HG03457 (cell line): Measurements from ENCODE around the gene LSM12.
"Not testable (repeated sequence)": the region's sequence is repeated elsewhere in the genome, so short reads cannot be mapped to it uniquely, and the experiment has no call there.

Experiments used
- ATAC-seq: cut with Tn5 transposase; IDR thresholded peaks from one replicate; pipeline ENCODE4 v1.9.1; 2021; ENCODE audit warnings: moderate number of reproducible peaks; ENCODE audit not compliant: unreplicated experiment

The LSM12 gene

DNA sequence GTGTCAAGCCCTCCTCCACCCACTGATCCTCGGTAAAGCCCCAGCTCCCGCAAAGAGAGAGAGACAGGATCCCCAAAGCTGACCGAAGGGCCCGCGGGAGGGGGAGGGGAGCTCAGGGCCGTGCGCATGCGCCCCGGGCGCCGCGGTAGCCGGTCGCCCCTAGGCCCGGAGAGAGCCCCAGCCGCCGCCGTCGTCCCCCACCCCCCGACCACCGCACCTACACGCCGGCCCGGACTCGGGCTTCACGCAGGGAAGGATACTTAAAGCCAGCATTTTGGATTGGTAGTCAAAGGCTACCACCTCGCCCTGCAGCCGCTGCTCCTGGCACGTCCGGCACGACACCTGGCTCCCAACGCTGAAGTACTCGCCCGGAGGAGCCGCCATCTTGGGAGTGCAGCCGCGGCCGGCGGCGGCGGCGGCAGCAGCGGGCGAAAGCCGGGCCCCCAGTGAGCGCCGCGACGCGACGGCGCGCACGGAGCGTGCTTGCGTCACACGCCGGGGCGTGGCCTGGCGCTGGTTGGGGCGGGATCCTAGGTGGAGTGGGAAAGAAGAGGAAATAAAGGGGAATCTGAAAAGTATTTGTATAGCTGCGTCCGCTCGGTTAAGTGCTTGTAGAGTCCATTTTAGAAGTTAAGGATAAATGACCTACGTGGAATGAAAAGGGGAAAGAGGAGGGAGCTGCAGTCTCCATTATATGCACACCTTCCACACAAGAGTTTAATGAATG is at the start of gene LSM12:
LSM12 (minus strand) TSS at position 468 of the 727 bp plus-strand sequence; CDS start at position 384, 84 bp downstream.
- peak; percentile 41 for ATAC-seq

- no peak for ATAC-seq
These were observed 49.3 kb upstream of the LSM12 start for GRCh38 chr17:44115585-44116415.

DNA sequence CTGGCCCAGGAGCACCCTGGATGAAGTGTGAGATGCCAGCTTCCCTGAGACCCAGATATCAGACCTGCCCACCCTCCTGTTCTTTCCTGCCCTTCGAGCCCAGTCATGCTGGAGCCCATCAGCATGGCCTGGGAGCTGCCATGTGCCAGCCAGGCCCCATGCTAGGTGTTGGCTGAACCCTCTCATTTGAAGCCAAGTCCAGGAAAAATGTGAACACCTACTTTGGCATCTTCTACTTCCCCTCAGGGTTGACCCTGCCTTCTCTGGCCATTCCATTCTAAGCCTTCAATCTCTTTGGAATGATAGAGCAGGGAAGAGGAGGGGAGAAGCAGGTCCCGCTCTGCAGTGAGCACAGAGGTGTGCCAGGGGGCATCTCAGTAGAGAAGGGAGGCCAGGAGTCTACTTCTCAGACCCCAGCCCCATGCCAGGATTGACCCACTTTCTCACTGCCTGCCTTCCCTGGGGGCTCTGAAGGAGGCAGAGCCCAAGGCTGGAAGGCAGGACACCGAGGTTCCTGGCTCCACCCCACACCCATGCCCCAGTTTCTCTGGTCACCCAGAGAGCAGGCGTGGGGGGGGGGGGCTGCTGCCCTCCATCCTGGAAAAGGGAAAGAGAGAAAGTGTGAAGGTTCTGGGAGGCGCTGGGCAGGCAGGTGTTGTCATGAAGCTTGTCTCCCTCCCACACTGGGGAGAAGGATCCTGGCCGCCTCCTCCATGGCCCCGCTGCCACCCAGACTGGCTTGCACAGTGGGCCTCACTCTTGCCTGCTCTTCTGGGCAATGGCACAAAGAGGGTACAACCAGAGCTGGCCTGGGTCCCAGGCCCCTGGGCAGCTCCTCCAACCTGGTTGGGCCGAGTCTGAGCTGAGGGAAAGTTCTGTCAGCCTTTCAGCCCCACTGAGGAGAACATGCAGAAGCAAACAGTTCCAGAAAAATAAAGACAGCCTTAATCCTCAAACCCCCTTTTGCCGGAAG is 47.7 kb upstream of the LSM12 start:
- ATAC-seq = no peak

- ATAC-seq = no peak
These were observed 46.9 kb upstream of the LSM12 start for GRCh38 chr17:44113382-44113781.

DNA sequence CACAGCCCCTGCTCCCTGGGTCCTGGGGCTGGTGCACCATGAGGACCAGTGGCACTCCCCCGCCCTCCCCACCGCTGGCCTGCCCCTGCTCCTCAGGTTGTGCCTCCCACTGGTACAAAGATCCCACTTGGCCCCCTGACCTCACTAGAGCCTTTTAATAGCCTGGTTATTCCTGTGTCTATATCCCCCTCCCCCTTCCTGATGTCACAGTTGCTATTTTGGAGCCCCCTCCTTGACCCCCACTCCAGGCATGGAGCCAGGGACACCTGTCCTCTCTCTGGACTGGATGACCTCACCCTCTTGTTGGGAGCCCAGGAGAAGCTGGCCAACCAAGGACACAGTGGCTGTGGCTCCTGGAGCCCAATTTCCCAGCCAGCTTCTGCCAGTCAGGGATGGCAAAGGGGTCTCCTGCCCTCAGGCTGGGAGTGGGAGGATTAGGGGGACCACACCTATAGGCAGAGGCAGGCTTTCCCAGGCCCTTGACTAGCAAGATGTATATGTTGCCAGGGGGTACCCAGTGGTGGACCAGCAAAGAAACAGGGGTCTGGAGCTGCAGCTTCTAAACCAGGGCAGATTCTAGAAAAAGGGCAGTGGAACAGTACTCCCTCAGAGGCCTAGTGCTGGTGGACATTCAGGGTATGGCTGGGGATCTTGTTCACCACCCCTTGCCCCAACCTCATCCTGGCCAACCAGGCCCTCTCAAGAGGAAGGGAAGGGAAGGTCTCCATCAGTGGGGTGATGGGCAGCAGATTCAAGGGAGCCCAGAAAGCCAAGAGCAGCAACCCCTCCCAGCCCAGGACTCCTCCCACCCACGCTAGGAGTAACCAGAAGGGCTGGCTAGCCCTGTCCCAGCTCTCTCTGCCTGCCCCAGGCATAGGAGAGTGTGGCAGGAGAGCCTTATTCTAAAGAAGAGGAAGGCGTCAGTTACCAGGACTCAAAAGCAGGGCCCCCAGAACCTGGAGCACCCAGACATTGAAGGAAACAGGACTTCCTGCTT is 46.1 kb upstream of the LSM12 start:
- ATAC-seq = no peak

- no peak for ATAC-seq
These were observed 45.3 kb upstream of the LSM12 start for GRCh38 chr17:44111777-44112176.

- ATAC-seq = no peak
These were observed 44.6 kb upstream of the LSM12 start for GRCh38 chr17:44110823-44111633.

GRCh38 chr17:44110011-44110686 is 43.7 kb upstream of the LSM12 start:
- no peak for ATAC-seq

GRCh38 chr17:44109312-44109630 is 42.8 kb upstream of the LSM12 start:
- ATAC-seq = no peak

DNA sequence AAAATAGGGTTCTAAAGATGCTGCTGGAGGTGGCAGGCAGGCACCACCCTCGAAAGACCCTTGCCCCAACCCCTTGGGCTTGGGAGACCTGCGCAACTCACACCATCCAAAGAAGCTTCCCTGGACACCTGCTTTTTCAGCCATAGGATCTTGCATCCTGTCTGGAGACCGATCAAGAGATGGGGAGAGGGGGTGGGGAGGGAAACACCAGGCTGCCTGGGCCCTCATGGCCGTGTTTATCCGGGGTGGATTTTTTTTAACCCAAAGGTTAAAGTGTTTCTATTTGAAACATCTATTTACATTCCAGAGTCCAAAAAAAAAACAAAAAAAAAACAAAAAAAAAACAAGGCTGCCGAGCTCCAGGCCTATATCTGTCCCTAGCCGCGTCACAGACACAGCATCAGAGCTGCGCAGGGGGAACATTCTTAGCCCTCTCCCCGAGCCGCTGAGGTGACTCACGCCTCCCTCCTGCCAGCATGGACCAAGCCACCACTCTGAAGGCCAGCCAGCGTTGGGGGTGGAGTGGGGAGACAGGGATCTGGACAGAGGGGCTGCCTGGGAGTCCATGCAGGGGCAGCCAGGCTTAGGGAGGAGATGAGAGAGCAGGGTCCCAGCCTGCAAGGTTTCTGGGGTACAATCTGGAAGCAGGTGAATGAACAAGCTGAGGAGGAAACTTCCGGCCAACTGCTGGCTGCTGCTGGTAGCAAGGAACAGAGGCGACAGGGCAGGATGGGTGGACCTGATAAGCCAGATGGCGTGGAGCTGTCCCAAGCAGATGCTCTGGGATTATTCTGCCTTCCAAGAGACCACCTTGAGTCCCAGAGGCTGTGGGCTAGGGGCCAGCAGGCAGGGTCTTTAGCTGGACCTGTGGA is 42.2 kb upstream of the LSM12 start:
- no peak for ATAC-seq

DNA sequence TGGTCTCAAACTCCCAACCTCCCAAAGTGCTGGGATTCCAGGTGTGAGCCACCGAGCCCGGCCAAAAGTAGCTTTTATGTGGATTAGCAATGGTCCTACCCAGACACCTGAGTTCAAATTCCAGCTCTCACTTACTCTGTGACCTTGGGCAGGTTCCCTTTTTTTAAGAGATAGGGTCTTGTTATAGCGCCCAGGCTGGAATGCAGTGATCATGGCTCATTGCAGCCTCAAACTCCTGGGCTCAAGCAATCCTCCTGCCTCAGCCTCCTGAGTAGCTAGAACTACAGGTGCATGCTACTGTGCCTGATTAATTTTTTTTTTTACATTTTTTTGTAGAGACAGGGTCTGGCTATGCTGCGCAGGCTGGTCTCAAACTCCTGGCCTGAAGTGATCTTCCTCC is 40.3 kb upstream of the LSM12 start:
- no peak for ATAC-seq

DNA sequence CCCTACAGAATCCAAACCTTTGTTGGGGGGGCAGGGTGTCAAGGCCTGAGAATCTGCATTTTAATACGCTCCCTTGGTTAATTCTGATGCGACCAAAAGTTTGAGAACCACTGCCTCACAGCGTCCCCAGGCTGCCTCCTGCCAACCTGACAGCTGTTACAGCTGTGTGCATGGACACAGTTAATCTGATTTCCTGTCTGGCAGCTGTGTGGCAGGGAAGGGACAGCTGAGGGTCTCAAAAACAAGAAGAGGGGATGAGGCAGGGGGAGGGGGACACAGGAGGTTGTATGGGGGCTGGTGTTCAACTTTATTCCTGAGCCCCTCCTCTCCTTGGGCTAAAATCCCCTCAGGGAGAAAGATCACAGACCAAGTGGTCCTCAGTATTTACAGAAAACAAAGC is 39.5 kb upstream of the LSM12 start:
- no peak for ATAC-seq

DNA sequence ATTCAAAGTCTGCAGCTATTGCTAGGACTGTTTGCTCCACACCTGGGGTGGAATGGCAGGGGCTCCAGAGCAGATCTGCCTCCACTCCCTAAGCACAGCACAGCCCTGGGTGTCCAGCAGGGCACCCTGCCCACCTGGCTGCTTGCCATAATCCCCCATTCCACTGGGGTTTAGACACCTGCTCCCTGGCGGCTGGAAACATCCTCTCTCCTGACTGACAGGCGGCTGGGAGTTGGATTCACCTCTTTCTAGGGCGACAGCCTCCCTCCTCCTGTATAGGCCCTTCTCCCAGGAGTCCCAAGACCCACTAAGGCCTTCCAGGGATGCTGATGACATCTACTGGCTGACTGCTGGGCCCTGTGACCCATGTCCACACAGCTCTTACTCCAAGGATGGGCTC is 39.0 kb upstream of the LSM12 start:
- no peak for ATAC-seq

DNA sequence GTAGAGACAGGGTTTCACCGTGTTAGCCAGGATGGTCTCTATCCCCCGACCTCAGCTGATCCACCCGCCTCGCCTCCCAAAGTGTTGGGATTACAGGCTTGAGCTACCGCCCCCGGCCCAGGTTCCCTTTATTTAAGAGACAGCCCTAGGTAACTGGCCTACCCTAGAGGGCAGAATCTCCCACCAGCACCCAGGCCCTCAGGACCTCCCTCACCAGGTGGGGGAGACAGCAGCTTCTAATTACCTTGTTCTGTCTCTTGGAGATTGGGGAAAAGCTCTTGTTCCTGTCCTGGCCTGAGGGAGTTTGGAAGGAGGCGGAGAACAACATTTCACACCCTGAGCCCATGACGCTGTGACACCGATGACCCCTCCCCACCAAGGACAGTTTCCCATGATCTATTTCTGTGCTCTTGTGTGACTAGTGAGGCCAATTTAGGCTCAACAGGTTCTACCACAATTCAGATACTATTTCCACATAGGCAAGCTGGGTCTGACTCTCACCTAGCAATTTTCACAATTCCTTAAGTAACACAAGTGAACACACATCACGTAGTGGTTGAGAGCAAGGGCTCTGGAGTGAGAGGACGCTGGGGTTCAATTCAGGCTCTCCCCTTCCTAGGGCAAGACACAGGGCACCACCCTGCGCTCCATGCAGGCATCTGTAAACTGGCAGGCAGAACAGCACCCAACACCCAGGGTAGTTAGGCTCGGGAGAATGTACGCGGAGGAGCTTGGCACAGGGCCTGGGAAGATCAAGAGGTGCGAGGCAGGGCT is 36.6 kb upstream of the LSM12 start:
- ATAC-seq = no peak

GRCh38 chr17:44101858-44102257 is 35.4 kb upstream of the LSM12 start:
- ATAC-seq = not testable (repeated sequence)

- no peak for ATAC-seq
These were observed 30.9 kb upstream of the LSM12 start for GRCh38 chr17:44097110-44097958.
